ENCODE measurements around the gene C1QTNF9.

C1QTNF9 gene

DNA sequence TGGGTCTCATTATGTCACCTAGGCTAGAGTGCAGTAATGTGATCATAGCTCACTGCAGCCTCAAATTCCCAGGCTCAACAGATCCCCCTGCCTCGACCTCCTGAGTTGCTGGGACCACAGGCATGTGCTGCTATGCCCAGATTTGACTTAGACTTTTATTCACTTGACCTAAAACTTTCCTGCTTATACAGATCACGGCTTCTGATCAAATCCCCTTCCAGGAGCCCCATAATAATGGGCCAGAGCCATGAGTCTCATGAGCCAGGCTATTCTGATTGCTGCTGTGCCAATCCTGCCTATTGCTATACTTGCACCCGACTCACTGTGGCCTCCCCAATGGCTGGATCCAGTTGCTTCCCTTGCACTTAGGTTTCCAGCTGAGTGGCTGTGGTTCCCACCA lies 42.0 kb downstream of the C1QTNF9 start:
- H3K79me2 ChIP-seq (ENCODE audit: control insufficient read depth, low read length) = no peaks in the 10 kb centered on the region
- H3K36me3 ChIP-seq (ENCODE audit: control insufficient read depth, low read length) = no peaks in the 10 kb centered on the region
- H3K9me3 ChIP-seq (ENCODE audit: control insufficient read depth, insufficient read depth, low read length) = peaks cover 3% of the 10 kb centered on the region; the same call in 1 of the 2 replicates
- no peak overlapping the region for H3K4me3 ChIP-seq (ENCODE audit: low read length)
- no peak overlapping the region for H3K27ac ChIP-seq (ENCODE audit: low read depth, low read length)
- peaks cover 3% of the 10 kb centered on the region; the same call in 1 of the 2 replicates for H3K27me3 ChIP-seq (ENCODE audit: control insufficient read depth, low read length)
- no peak for TF ChIP-seq EZH2phosphoT487 (IDR thresholded peaks at IDR 0.05; ENCODE audit: borderline replicate concordance, low read length)
- TF ChIP-seq, protein P1, sequence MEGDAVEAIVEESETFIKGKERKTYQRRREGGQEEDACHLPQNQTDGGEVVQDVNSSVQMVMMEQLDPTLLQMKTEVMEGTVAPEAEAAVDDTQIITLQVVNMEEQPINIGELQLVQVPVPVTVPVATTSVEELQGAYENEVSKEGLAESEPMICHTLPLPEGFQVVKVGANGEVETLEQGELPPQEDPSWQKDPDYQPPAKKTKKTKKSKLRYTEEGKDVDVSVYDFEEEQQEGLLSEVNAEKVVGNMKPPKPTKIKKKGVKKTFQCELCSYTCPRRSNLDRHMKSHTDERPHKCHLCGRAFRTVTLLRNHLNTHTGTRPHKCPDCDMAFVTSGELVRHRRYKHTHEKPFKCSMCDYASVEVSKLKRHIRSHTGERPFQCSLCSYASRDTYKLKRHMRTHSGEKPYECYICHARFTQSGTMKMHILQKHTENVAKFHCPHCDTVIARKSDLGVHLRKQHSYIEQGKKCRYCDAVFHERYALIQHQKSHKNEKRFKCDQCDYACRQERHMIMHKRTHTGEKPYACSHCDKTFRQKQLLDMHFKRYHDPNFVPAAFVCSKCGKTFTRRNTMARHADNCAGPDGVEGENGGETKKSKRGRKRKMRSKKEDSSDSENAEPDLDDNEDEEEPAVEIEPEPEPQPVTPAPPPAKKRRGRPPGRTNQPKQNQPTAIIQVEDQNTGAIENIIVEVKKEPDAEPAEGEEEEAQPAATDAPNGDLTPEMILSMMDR (IDR thresholded peaks at IDR 0.05; ENCODE audit: low read depth, low read length, poor library complexity, severe bottlenecking) = no peak
- no peaks in the 10 kb centered on the region for H3K9me2 ChIP-seq (replicated peaks; ENCODE audit: control insufficient read depth, low read length)
- no peak overlapping the region for H3K4me2 ChIP-seq (ENCODE audit: low read length)
- no peaks in the 10 kb centered on the region for H3K4me1 ChIP-seq (ENCODE audit: control insufficient read depth, low read length)
- no peaks in the 10 kb centered on the region for H4K20me1 ChIP-seq (ENCODE audit: control insufficient read depth, insufficient read depth, low read depth, low read length)
- no peaks in the 10 kb centered on the region for H3F3A ChIP-seq (ENCODE audit: control insufficient read depth, insufficient read depth)

DNA sequence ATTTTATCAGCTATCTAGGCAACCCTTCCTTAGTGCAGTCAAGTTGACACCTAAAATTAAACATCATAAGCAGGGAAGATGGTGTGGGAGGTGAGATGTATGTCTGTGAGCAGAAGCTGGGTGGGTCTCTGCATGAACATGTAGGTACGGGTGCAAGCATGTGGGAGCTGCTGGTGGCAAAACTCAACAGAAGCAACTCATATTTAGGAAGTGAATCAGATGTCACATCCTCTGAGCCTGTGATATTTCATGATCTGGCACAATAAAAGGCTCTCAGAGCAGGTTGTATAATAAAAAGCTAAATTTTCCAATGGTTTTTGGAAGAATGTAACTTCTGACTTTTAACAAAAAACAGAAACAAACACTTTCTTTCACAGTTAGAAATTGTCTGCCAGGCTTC lies 44.4 kb downstream of the C1QTNF9 start:
- H3K4me3 ChIP-seq (ENCODE audit: low read length) = no peak overlapping the region
- no peak overlapping the region for H3K4me2 ChIP-seq (ENCODE audit: low read length)
- H4K20me1 ChIP-seq (ENCODE audit: control insufficient read depth, insufficient read depth, low read depth, low read length) = no peaks in the 10 kb centered on the region
- TF ChIP-seq, protein P1 (IDR thresholded peaks at IDR 0.05; ENCODE audit: low read depth, low read length, poor library complexity, severe bottlenecking) = no peak
- TF ChIP-seq EZH2phosphoT487 (IDR thresholded peaks at IDR 0.05; ENCODE audit: borderline replicate concordance, low read length) = no peak
- H3K4me1 ChIP-seq (ENCODE audit: control insufficient read depth, low read length) = no peaks in the 10 kb centered on the region
- peaks cover 3% of the 10 kb centered on the region; the same call in 1 of the 2 replicates for H3K27me3 ChIP-seq (ENCODE audit: control insufficient read depth, low read length)
- no peaks in the 10 kb centered on the region for H3K79me2 ChIP-seq (ENCODE audit: control insufficient read depth, low read length)
- H3K36me3 ChIP-seq (ENCODE audit: control insufficient read depth, low read length) = no peaks in the 10 kb centered on the region
- H3K9me2 ChIP-seq (replicated peaks; ENCODE audit: control insufficient read depth, low read length) = no peaks in the 10 kb centered on the region
- H3K27ac ChIP-seq (ENCODE audit: low read depth, low read length) = no peak overlapping the region
- no peaks in the 10 kb centered on the region for H3F3A ChIP-seq (ENCODE audit: control insufficient read depth, insufficient read depth)
- peaks cover 9% of the 10 kb centered on the region; the same call in 1 of the 2 replicates for H3K9me3 ChIP-seq (ENCODE audit: control insufficient read depth, insufficient read depth, low read length)

DNA sequence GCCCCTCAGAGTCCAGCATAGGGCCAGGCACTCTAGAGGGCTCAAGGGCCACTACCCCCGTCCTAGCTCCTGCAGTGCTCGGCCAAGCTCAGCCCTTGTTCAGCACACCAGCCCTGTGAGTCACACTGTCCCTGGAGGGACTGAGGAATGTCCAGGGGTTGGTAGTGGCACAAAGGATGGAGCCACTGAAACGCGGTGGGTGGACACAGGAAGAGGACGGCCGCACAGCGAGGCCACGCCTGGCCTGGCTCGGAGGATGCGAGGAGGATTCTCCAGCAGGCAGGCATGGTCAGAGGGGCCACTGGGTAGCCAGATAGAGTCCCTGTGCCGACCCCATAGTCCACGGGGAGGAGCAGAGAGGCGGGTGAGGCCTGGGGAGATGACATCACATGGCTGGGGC lies 45.7 kb downstream of the C1QTNF9 start:
- Histone ChIP-seq H3K4me1 (ENCODE audit: control insufficient read depth, low read length) (no peaks in the 10 kb centered on the region), H3K4me2 (ENCODE audit: low read length) (no peak overlapping the region), H3K9me2 (replicated peaks; ENCODE audit: control insufficient read depth, low read length) (no peaks in the 10 kb centered on the region), H3K9me3 (ENCODE audit: control insufficient read depth, insufficient read depth, low read length) (peaks cover 9% of the 10 kb centered on the region; the same call in 1 of the 2 replicates), H3K36me3 (ENCODE audit: control insufficient read depth, low read length) (no peaks in the 10 kb centered on the region), H3K4me3 (ENCODE audit: low read length) (no peak overlapping the region), H4K20me1 (ENCODE audit: control insufficient read depth, insufficient read depth, low read depth, low read length) (no peaks in the 10 kb centered on the region), H3F3A (ENCODE audit: control insufficient read depth, insufficient read depth) (no peaks in the 10 kb centered on the region), H3K27ac (ENCODE audit: low read depth, low read length) (no peak overlapping the region), H3K79me2 (ENCODE audit: control insufficient read depth, low read length) (no peaks in the 10 kb centered on the region), H3K27me3 (ENCODE audit: control insufficient read depth, low read length) (peaks cover 3% of the 10 kb centered on the region; the same call in 1 of the 2 replicates)
- TF ChIP-seq, protein P1 (IDR thresholded peaks at IDR 0.05; ENCODE audit: low read depth, low read length, poor library complexity, severe bottlenecking) = no peak
- no peak for TF ChIP-seq EZH2phosphoT487 (IDR thresholded peaks at IDR 0.05; ENCODE audit: borderline replicate concordance, low read length)

Data from DOHH2 (cell line).